Adrenal gland (tissue), 12 donors: Measurements from ENCODE around the gene TMEM40. TPM values are rescaled to one million over a fixed set of nuclear protein-coding genes. Genes with fewer than 3 reads are reported as not detected.

ENCODE experiments used
- DNase-seq, 7 donors: peaks; one replicate each; pipeline ENCODE4 v3.0.0-alpha.2; 2019 to 2020
- H3K27ac ChIP-seq, 5 donors: fragments of 200-600 bp; sonication (generic) in 4 of 5; 1 replicate in 3 of 5; 2 replicates in 2 of 5; pipeline versions ENCODE4 v1.5.1 to v1.8.0; 2016 to 2020; ENCODE audit warnings: mild to moderate bottlenecking in 1 of 5
- H3K27me3 ChIP-seq: fragments of 200-600 bp; 2 replicates; pipeline ENCODE4 v1.8.0; 2021
- H3K36me3 ChIP-seq, 2 donors: fragments of 200-600 bp; replicated peaks in 1 of 2; 1 replicate in 1 of 2; 2 replicates in 1 of 2; pipeline versions ENCODE4 v1.5.1 to v1.8.0; 2018 to 2022
- H3K4me1 ChIP-seq, 2 donors: fragments of 200-600 bp; replicated peaks in 1 of 2; 1 replicate in 1 of 2; 2 replicates in 1 of 2; pipeline versions ENCODE4 v1.5.1 to v1.8.0; 2018 to 2021
- H3K4me3 ChIP-seq, 4 donors: fragments of 200-600 bp; sonication (generic) in 3 of 4; one replicate each; pipeline ENCODE4 v1.5.1; 2016 to 2018
- H3K9me3 ChIP-seq, 3 donors: fragments of 200-600 bp; sonication (generic) in 1 of 3; replicated peaks in 1 of 3; 1 replicate in 2 of 3; 2 replicates in 1 of 3; pipeline versions ENCODE4 v1.5.1 to v1.8.0; 2016 to 2021
- POLR2A ChIP-seq, 2 donors: fragments of 450-650 bp; IDR thresholded peaks; one replicate each; pipeline ENCODE4 v1.6.1; 2017; ENCODE audit warnings: antibody characterized with exemption in 2 of 2, mild to moderate bottlenecking in 2 of 2, moderate library complexity in 1 of 2
- WGBS, 4 donors: extraction: QIAGEN DNeasy Blood & Tissue Kit in 2 of 4; methylation state at CpG; one replicate each; pipeline versions ENCODE4 v1.1.5 to v1.1.7; 2013 to 2017; 5-methylcytosine and 5-hydroxymethylcytosine counted together
- intact Hi-C, 2 donors: fragments of 100-400 bp; cut with DNase I; formaldehyde crosslinking; loops; one replicate each; pipeline versions ENCODE4 v1.14.1 to v1.15.0; 2022 to 2023
- polyA plus RNA-seq, 3 donors: library from polyadenylated mRNA; stranded (reverse); fragments of 200-250 nt in 2 of 3; fragments of 350-450 nt in 1 of 3; fragmentation: Illumina TruSeq in 1 of 3; extraction: RNeasy Lipid Tissue Mini Kit (QIAGEN cat#74804) in 1 of 3; gene quantifications; one replicate each; pipeline ENCODE4 v1.2.3, GENCODE V29; 2013 to 2014
- total RNA-seq, 9 donors: library from RNA; depleted of rRNA in 4 of 9; stranded (reverse); fragments of >200 nt in 4 of 9; fragments of 120-200 nt in 1 of 9; fragmentation: NEBNext Ultra II Directional in 1 of 9; extraction: Animal tissue kit (Norgen Biotek cat#: 25700) in 1 of 9; gene quantifications; one replicate each; pipeline versions ENCODE4 v1.1.0 to v1.2.4, GENCODE V29; 2013 to 2023
- TF ChIP-seq, protein P1 (sequence below), 6 experiments: fragments of 450-650 bp in 4 of 6; fragments of 200-600 bp in 2 of 6; sonication (generic) in 1 of 6; IDR thresholded peaks; 1 replicate in 5 of 6; 2 replicates in 1 of 6; pipeline versions ENCODE4 v1.5.1 to v1.8.0; 2016 to 2021; ENCODE audit warnings: antibody characterized with exemption in 6 of 6, mild to moderate bottlenecking in 2 of 6, moderate library complexity in 1 of 6
- donor health status: healthy with polysubstance abuse.
- donor health status: Bipolar disorder and iron deficiency.
- donor health status: DM: yes; HTN: yes; CAD: no.
- donor health status: DM: no; HTN: no; CAD: no.
- donor health status: DM: no; HTN: no; CAD: no.
- donor health status: DM: yes; HTN: yes; CAD: no.

Gene TMEM40
- total and polyA plus RNA-seq, 12 donors = 0.17 to 1.5 (median 1.00) TPM; not detected in 8

GRCh38 chr3:12737319-12737718 lies 21.7 kb downstream of the TMEM40 start:
- Histone ChIP-seq H3K4me3 (no peak overlapping the region), H3K9me3 (no peaks in the 10 kb centered on the region), H3K4me1 (no peaks in the 10 kb centered on the region), H3K27me3 (no peaks in the 10 kb centered on the region), H3K36me3 (no peaks in the 10 kb centered on the region), H3K27ac (no peak overlapping the region)
- intact Hi-C loops = no loop called here
- WGBS, 4 donors = 77 to 88% (median 85%) methylated on average over 2 of the region's 2 CpGs
- DNase-seq = no peak
- TF ChIP-seq POLR2A (IDR thresholded peaks at IDR 0.05) = no peak
- TF ChIP-seq, protein P1, sequence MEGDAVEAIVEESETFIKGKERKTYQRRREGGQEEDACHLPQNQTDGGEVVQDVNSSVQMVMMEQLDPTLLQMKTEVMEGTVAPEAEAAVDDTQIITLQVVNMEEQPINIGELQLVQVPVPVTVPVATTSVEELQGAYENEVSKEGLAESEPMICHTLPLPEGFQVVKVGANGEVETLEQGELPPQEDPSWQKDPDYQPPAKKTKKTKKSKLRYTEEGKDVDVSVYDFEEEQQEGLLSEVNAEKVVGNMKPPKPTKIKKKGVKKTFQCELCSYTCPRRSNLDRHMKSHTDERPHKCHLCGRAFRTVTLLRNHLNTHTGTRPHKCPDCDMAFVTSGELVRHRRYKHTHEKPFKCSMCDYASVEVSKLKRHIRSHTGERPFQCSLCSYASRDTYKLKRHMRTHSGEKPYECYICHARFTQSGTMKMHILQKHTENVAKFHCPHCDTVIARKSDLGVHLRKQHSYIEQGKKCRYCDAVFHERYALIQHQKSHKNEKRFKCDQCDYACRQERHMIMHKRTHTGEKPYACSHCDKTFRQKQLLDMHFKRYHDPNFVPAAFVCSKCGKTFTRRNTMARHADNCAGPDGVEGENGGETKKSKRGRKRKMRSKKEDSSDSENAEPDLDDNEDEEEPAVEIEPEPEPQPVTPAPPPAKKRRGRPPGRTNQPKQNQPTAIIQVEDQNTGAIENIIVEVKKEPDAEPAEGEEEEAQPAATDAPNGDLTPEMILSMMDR (IDR thresholded peaks at IDR 0.05) = no peak

GRCh38 chr3:12734960-12735359 lies 24.1 kb downstream of the TMEM40 start:
- WGBS, 4 donors = 86 to 90% (median 89%) methylated on average over 4 of the region's 4 CpGs
- Histone ChIP-seq H3K36me3 (no peaks in the 10 kb centered on the region), H3K27me3 (no peaks in the 10 kb centered on the region), H3K27ac (no peak overlapping the region), H3K4me1 (no peaks in the 10 kb centered on the region), H3K4me3 (no peak overlapping the region), H3K9me3 (no peaks in the 10 kb centered on the region)
- TF ChIP-seq, protein P1 (IDR thresholded peaks at IDR 0.05) = no peak
- TF ChIP-seq POLR2A (IDR thresholded peaks at IDR 0.05) = no peak
- DNase-seq = no peak
- intact Hi-C loops = no loop called here

GRCh38 chr3:12733566-12733965 lies 25.5 kb downstream of the TMEM40 start:
- WGBS, 4 donors = 64 to 78% (median 73%) methylated on average over 3 of the region's 3 CpGs
- H3K27ac ChIP-seq = no peak overlapping the region
- H3K9me3 ChIP-seq = no peaks in the 10 kb centered on the region
- H3K4me3 ChIP-seq = no peak overlapping the region
- no peak for TF ChIP-seq POLR2A (IDR thresholded peaks at IDR 0.05)
- TF ChIP-seq, protein P1 (IDR thresholded peaks at IDR 0.05) = no peak
- no peaks in the 10 kb centered on the region for H3K4me1 ChIP-seq
- intact Hi-C loops = no loop called here
- no peaks in the 10 kb centered on the region for H3K27me3 ChIP-seq
- no peak for DNase-seq
- H3K36me3 ChIP-seq = no peaks in the 10 kb centered on the region

- Histone ChIP-seq H3K4me1 (no peaks in the 10 kb centered on the region), H3K36me3 (no peaks in the 10 kb centered on the region), H3K9me3 (no peaks in the 10 kb centered on the region), H3K27me3 (no peaks in the 10 kb centered on the region), H3K4me3 (no peak overlapping the region), H3K27ac (no peak overlapping the region)
- WGBS, 4 donors = 48 to 76% (median 72%) methylated on average over 4 of the region's 4 CpGs
- no peak for DNase-seq
- no peak for TF ChIP-seq POLR2A (IDR thresholded peaks at IDR 0.05)
- TF ChIP-seq, protein P1 (IDR thresholded peaks at IDR 0.05) = no peak
- intact Hi-C loops = no loop called here
Observed at GRCh38 chr3:12730506-12731242, 28.4 kb downstream of the TMEM40 start.
